BE2C (cell line): ENCODE measurements around the gene ADPRH.

Experiments
- DNase-seq: peaks from one replicate; pipeline ENCODE4 v3.0.0-alpha.2; 2020
- H3K27me3 ChIP-seq: fragments of 250-450 bp; sonication (Bioruptor Pico); 2 replicates; pipeline ENCODE4 v1.5.1; 2020; ENCODE audit warnings: mild to moderate bottlenecking
- H3K36me3 ChIP-seq: fragments of 250-450 bp; sonication (Bioruptor Pico); 2 replicates; pipeline ENCODE4 v1.5.1; 2020; ENCODE audit warnings: mild to moderate bottlenecking
- H3K4me1 ChIP-seq: fragments of 250-450 bp; sonication (Bioruptor Pico); 2 replicates; pipeline ENCODE4 v1.5.1; 2020
- H3K4me3 ChIP-seq: 2 replicates; pipeline ENCODE4 v1.5.1; 2011; ENCODE audit warnings: low read depth, low read length
- H3K9me3 ChIP-seq: fragments of 250-450 bp; sonication (Bioruptor Pico); 2 replicates; pipeline ENCODE4 v1.5.1; 2020
- TF ChIP-seq, protein P1 (sequence below): IDR thresholded peaks from 2 replicates; pipeline ENCODE4 v1.5.1; 2012; ENCODE audit warnings: mild to moderate bottlenecking, low read depth, low read length

The ADPRH gene

DNA sequence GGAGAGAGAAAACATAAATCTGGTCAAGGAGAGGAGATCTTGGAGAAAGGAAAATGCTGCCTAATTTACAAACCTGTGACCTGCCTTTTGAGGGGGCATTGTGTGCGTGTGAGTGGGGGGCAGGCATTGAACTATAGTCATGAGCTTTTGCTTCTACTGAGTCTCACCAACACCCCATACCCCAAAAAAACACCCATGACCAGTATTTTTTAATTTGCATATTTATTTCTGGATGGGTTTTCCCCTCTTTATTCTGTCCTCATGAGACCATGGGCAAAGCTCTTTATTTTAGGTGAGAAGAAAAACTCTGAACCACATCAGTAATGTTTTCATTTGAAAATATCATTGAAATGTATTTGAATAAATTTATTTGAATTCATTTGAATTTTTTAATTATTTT, 40.5 kb upstream of the ADPRH start:
- H3K27me3 ChIP-seq: no peaks in the 10 kb centered on the region
- H3K4me1 ChIP-seq: no peaks in the 10 kb centered on the region
- no peak overlapping the region for H3K4me3 ChIP-seq
- H3K9me3 ChIP-seq: no peaks in the 10 kb centered on the region
- H3K36me3 ChIP-seq: no peaks in the 10 kb centered on the region
- no peak for DNase-seq
- TF ChIP-seq, protein P1, sequence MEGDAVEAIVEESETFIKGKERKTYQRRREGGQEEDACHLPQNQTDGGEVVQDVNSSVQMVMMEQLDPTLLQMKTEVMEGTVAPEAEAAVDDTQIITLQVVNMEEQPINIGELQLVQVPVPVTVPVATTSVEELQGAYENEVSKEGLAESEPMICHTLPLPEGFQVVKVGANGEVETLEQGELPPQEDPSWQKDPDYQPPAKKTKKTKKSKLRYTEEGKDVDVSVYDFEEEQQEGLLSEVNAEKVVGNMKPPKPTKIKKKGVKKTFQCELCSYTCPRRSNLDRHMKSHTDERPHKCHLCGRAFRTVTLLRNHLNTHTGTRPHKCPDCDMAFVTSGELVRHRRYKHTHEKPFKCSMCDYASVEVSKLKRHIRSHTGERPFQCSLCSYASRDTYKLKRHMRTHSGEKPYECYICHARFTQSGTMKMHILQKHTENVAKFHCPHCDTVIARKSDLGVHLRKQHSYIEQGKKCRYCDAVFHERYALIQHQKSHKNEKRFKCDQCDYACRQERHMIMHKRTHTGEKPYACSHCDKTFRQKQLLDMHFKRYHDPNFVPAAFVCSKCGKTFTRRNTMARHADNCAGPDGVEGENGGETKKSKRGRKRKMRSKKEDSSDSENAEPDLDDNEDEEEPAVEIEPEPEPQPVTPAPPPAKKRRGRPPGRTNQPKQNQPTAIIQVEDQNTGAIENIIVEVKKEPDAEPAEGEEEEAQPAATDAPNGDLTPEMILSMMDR: no peak

DNA sequence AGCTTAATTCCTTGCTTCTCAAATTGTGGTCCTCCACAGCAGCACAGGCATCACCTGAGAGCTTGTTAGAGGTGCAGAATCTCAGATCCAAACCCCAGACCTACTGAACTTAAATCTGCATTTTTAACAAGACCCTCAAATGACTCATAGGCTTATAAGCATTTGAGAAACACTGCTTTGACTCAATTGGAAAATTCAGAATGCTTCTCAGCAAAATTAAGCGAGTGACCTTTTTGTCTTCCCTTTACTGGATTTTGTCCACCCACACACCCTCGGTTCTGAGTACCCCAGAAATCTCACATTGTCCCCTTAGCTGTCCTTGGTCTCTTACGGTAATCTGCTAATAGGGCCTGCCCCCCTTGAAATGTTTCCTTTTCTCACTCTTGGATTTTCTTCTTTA, 37.7 kb upstream of the ADPRH start:
- H3K4me3 ChIP-seq: no peak overlapping the region
- DNase-seq: no peak
- TF ChIP-seq, protein P1: no peak

DNA sequence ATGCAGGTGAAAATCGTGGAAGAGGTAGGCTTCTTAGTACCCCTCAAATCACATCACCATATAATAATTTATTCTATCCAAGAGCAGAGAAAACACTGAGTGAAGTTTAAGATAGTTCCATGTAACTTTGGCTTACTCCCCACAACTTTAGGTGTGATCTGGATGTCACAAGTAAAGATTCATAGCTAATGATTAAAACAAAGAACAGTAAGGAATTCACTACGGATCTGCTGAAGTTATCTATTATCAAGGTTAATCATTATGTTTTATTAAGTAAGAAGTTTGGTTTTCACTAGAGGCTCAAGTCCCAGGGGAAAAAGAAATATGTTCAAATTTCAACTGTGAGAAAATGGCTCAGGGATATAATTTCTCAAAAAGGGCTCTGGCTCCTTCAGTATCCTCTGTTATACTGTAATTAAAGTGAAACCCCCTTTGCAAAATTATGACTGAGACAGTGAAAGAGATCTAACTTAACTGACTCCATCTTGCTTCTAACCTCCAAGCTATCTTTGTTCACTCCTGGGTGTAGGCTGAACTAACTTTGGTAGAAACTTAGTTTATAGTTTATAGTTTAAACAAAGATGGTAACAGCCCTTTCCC, 37.0 kb upstream of the ADPRH start:
- Histone ChIP-seq H3K4me1 (no peaks in the 10 kb centered on the region), H3K4me3 (no peak overlapping the region), H3K36me3 (no peaks in the 10 kb centered on the region), H3K27me3 (no peaks in the 10 kb centered on the region), H3K9me3 (no peaks in the 10 kb centered on the region)
- no peak for DNase-seq
- TF ChIP-seq, protein P1: no peak

More for the DNA sequence above, 37.7 kb upstream of the ADPRH start:
- Histone ChIP-seq H3K27me3 (no peaks in the 10 kb centered on the region), H3K4me1 (no peaks in the 10 kb centered on the region), H3K36me3 (no peaks in the 10 kb centered on the region), H3K9me3 (no peaks in the 10 kb centered on the region)

DNA sequence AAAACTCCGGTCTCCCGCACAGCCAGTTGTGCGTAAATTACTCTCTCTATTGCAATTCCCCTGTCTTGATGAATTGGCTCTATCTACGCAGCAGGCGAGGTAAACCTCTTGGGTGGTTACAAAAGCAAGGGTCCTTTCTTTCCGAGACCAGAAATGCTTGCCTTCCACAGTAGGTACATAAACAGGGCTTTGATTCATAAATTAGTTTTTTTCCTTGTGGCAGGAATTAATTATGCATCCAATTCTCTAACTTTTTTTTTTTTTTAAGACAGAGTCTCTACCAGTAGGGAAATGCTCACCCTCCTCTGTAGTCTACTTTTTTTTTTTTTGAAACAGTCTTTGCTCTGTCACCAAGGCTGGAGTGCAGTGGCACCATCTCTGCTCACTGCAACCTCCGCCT, 36.1 kb upstream of the ADPRH start:
- no peaks in the 10 kb centered on the region for H3K9me3 ChIP-seq
- no peak for DNase-seq
- H3K36me3 ChIP-seq: no peaks in the 10 kb centered on the region

DNA sequence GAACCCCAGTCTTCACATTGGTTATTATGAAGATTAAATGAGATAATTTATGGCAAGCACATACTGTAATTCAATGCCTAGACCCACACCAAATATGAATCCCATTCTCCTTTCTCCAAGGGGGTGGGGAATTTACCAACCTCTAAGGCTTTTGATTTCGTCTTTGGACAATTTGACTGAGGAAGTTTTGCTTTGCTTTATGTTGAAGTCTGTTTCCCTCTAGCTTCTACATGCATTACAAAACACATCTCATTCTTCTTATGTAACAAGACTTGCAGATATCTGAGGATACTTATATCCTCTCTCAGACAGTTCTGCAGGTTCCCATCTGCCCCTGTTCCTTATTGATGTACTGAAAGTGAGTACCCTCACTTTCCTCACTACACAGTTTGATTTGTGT, 32.1 kb upstream of the ADPRH start:
- TF ChIP-seq, protein P1: no peak
- Histone ChIP-seq H3K9me3 (peaks cover 2% of the 10 kb centered on the region; the same call in 1 of the 2 replicates), H3K4me1 (no peaks in the 10 kb centered on the region; the same call in 1 of the 2 replicates), H3K4me3 (no peak overlapping the region), H3K27me3 (no peaks in the 10 kb centered on the region), H3K36me3 (no peaks in the 10 kb centered on the region)
- no peak for DNase-seq

More for the DNA sequence above, 36.1 kb upstream of the ADPRH start:
- TF ChIP-seq, protein P1: no peak
- Histone ChIP-seq H3K27me3 (no peaks in the 10 kb centered on the region), H3K4me3 (no peak overlapping the region), H3K4me1 (no peaks in the 10 kb centered on the region)

DNA sequence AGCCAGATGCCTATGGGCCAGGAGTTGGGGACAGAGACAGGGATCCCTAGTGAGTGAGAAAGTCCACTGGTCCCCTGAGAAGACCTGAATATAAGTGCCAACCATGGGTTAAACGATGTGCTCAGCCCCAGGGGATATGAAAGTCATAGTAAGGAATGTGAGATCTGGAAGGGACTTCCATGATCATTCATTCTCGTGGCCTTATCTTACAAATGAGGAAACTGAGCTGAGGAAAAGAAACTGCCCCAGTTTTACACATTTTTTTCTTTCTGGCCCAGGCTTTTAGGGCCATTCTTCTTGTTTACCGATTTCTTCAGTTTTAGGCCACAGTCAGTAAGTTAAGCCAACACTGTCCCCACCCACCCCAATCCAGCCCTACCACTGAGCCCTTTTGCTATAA, 31.0 kb upstream of the ADPRH start:
- H3K9me3 ChIP-seq: peaks cover 2% of the 10 kb centered on the region; the same call in 1 of the 2 replicates
- no peaks in the 10 kb centered on the region for H3K27me3 ChIP-seq
- no peaks in the 10 kb centered on the region for H3K36me3 ChIP-seq
- no peak overlapping the region for H3K4me3 ChIP-seq
- no peak for DNase-seq
- no peaks in the 10 kb centered on the region; the same call in 1 of the 2 replicates for H3K4me1 ChIP-seq
- TF ChIP-seq, protein P1: no peak
